C4-2B (cell line): ENCODE results near the gene KCNT2.

Experiments used
- H3K27ac ChIP-seq: fragments of 450-650 bp; 2 replicates; pipeline ENCODE4 v1.5.1; 2017
- ZFX ChIP-seq: fragments of 450-650 bp; IDR thresholded peaks from 2 replicates; pipeline ENCODE4 v1.6.1; 2017
- TF ChIP-seq, protein P1 (sequence below): fragments of 450-650 bp; conservative IDR thresholded peaks from 2 replicates; pipeline ENCODE4 v1.5.1; 2017; ENCODE audit warnings: mild to moderate bottlenecking

KCNT2 gene

GRCh38 chr1:196409586-196409985 is 198.7 kb downstream of the KCNT2 start:
- no peak for TF ChIP-seq ZFX
- TF ChIP-seq, protein P1, sequence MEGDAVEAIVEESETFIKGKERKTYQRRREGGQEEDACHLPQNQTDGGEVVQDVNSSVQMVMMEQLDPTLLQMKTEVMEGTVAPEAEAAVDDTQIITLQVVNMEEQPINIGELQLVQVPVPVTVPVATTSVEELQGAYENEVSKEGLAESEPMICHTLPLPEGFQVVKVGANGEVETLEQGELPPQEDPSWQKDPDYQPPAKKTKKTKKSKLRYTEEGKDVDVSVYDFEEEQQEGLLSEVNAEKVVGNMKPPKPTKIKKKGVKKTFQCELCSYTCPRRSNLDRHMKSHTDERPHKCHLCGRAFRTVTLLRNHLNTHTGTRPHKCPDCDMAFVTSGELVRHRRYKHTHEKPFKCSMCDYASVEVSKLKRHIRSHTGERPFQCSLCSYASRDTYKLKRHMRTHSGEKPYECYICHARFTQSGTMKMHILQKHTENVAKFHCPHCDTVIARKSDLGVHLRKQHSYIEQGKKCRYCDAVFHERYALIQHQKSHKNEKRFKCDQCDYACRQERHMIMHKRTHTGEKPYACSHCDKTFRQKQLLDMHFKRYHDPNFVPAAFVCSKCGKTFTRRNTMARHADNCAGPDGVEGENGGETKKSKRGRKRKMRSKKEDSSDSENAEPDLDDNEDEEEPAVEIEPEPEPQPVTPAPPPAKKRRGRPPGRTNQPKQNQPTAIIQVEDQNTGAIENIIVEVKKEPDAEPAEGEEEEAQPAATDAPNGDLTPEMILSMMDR: no peak
- H3K27ac ChIP-seq: no peak overlapping the region

DNA sequence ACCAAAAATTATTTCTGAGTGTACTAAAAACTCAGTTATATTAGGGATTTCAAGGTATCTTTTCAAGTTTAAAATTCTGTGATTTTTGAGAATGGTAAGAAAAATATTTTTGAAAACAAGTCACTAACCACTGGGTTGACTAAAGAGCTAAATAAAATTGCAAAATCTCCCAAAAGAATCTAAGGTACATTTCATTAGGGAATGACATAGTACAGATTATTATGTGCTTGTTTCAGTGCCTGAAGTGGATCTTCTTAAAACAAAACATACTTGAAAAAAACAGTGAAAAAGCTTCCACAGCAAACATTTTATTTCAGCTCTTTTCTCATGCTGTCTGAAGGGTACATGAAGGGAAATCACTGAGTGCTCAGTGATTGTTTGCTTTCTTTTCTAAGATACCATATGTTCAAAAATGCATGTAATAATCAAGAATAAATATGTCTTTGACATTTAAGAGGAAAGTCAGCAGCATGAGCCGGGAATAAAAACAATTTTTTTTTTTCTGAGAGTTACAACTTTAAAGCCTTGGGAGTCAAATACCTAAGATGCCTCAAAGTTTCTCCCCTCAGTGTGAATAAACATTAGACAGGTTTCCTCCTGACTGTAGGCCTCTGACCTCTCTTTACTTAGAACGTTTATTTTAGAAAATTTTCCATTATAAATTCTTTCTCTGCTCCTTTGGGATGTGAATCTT is 200.7 kb downstream of the KCNT2 start:
- no peak overlapping the region for H3K27ac ChIP-seq
- TF ChIP-seq, protein P1: no peak
- TF ChIP-seq ZFX: no peak

DNA sequence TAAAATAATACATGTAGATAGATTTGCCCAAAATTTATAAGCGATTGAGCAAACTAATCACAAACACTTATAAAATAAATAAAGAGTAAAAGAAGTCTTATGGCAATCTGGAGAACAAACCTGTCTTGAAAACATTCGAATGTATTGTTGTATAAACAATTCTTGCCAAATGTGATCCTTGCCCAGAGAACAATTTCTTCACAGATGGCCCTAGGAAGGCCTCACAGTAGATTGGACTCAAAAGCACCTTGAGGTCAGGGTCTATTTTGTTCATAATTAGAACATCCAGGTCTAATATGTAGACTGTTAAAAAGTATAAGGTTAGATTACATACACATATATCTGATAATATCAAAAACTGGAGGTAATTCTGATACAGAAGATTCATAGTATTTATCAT is 202.4 kb downstream of the KCNT2 start:
- TF ChIP-seq, protein P1: no peak
- no peak for TF ChIP-seq ZFX
- no peak overlapping the region for H3K27ac ChIP-seq

- no peak overlapping the region for H3K27ac ChIP-seq
- TF ChIP-seq, protein P1: no peak
- TF ChIP-seq ZFX: no peak
Observed at GRCh38 chr1:196403803-196404690, 204.2 kb downstream of the KCNT2 start.

- H3K27ac ChIP-seq: no peak overlapping the region
- TF ChIP-seq, protein P1: no peak
- no peak for TF ChIP-seq ZFX
Observed at GRCh38 chr1:196401891-196402290, 206.3 kb downstream of the KCNT2 start.

DNA sequence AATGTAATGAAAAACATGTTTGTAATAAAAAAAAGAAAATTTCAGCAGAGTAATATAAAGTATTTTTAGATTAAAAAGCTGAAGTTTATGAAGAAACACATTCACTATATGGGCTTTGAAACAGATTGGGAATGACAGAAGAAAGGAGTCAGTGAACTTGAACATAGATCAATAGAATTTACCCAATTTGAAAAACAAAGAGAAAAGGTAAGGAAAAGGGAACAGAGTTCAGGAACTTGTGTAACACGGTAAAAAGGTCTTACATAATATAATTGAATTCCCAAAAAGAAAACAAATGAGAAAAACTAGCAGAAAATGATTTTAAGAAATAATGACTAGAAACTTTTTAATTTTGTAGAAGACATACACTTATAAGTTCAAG is 206.8 kb downstream of the KCNT2 start:
- TF ChIP-seq ZFX: no peak
- TF ChIP-seq, protein P1: no peak
- H3K27ac ChIP-seq: no peak overlapping the region
